ENCODE measurements around the gene SPTLC1. TPM values are rescaled to one million over a fixed set of nuclear protein-coding genes. Genes with fewer than 3 reads are reported as not detected.

The SPTLC1 gene
- total and polyA plus RNA-seq, 2 experiments from 2014 or later = 54.8 to 100 TPM

DNA sequence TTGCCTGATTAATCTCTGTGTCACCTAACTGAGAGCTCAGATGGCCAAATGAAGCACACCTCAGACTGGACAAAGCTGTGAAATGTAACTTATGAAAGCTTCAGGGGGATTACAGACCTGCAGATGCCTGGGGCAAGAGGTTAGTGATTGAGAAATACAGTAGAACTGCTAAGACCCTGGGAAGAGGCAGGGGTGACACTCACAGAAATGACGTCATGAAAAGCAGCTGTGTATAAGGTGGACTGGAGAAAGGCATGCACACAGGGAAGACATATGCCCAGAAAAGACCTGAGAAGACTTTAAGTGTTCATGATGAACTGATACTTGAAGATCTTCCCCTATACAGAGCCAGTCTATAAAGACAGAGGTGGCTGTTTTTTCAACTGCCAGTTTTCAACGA, 49.3 kb upstream of the SPTLC1 start (continued):
- TF ChIP-seq, protein P1, sequence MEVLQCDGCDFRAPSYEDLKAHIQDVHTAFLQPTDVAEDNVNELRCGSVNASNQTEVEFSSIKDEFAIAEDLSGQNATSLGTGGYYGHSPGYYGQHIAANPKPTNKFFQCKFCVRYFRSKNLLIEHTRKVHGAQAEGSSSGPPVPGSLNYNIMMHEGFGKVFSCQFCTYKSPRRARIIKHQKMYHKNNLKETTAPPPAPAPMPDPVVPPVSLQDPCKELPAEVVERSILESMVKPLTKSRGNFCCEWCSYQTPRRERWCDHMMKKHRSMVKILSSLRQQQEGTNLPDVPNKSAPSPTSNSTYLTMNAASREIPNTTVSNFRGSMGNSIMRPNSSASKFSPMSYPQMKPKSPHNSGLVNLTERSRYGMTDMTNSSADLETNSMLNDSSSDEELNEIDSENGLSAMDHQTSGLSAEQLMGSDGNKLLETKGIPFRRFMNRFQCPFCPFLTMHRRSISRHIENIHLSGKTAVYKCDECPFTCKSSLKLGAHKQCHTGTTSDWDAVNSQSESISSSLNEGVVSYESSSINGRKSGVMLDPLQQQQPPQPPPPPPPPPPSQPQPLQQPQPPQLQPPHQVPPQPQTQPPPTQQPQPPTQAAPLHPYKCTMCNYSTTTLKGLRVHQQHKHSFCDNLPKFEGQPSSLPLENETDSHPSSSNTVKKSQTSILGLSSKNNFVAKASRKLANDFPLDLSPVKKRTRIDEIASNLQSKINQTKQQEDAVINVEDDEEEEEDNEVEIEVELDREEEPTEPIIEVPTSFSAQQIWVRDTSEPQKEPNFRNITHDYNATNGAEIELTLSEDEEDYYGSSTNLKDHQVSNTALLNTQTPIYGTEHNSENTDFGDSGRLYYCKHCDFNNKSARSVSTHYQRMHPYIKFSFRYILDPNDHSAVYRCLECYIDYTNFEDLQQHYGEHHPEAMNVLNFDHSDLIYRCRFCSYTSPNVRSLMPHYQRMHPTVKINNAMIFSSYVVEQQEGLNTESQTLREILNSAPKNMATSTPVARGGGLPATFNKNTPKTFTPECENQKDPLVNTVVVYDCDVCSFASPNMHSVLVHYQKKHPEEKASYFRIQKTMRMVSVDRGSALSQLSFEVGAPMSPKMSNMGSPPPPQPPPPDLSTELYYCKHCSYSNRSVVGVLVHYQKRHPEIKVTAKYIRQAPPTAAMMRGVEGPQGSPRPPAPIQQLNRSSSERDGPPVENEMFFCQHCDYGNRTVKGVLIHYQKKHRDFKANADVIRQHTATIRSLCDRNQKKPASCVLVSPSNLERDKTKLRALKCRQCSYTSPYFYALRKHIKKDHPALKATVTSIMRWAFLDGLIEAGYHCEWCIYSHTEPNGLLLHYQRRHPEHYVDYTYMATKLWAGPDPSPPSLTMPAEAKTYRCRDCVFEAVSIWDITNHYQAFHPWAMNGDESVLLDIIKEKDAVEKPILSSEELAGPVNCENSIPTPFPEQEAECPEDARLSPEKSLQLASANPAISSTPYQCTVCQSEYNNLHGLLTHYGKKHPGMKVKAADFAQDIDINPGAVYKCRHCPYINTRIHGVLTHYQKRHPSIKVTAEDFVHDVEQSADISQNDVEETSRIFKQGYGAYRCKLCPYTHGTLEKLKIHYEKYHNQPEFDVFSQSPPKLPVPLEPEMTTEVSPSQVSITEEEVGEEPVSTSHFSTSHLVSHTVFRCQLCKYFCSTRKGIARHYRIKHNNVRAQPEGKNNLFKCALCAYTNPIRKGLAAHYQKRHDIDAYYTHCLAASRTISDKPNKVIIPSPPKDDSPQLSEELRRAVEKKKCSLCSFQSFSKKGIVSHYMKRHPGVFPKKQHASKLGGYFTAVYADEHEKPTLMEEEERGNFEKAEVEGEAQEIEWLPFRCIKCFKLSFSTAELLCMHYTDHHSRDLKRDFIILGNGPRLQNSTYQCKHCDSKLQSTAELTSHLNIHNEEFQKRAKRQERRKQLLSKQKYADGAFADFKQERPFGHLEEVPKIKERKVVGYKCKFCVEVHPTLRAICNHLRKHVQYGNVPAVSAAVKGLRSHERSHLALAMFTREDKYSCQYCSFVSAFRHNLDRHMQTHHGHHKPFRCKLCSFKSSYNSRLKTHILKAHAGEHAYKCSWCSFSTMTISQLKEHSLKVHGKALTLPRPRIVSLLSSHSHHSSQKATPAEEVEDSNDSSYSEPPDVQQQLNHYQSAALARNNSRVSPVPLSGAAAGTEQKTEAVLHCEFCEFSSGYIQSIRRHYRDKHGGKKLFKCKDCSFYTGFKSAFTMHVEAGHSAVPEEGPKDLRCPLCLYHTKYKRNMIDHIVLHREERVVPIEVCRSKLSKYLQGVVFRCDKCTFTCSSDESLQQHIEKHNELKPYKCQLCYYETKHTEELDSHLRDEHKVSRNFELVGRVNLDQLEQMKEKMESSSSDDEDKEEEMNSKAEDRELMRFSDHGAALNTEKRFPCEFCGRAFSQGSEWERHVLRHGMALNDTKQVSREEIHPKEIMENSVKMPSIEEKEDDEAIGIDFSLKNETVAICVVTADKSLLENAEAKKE (CRISPR knock-in tag; IDR thresholded peaks at IDR 0.05) = no peak
- TF ChIP-seq ZNF114 (CRISPR knock-in tag; IDR thresholded peaks at IDR 0.05) (no peak), EZH2 (IDR thresholded peaks at IDR 0.05; ENCODE audit: low read depth, unreplicated experiment) (no peak), JUNB (IDR thresholded peaks at IDR 0.05; ENCODE audit: unreplicated experiment) (no peak), ZNF331 (CRISPR knock-in tag; IDR thresholded peaks at IDR 0.05; ENCODE audit: low read depth) (no peak), EZH2phosphoT487 (IDR thresholded peaks at IDR 0.05; ENCODE audit: unreplicated experiment) (no peak), POLR2AphosphoS5 (IDR thresholded peaks at IDR 0.05; ENCODE audit: low read depth) (no peak)
- TF ChIP-seq, protein P2, sequence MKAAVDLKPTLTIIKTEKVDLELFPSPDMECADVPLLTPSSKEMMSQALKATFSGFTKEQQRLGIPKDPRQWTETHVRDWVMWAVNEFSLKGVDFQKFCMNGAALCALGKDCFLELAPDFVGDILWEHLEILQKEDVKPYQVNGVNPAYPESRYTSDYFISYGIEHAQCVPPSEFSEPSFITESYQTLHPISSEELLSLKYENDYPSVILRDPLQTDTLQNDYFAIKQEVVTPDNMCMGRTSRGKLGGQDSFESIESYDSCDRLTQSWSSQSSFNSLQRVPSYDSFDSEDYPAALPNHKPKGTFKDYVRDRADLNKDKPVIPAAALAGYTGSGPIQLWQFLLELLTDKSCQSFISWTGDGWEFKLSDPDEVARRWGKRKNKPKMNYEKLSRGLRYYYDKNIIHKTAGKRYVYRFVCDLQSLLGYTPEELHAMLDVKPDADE (IDR thresholded peaks at IDR 0.05) = no peak
- TF ChIP-seq, protein P3, sequence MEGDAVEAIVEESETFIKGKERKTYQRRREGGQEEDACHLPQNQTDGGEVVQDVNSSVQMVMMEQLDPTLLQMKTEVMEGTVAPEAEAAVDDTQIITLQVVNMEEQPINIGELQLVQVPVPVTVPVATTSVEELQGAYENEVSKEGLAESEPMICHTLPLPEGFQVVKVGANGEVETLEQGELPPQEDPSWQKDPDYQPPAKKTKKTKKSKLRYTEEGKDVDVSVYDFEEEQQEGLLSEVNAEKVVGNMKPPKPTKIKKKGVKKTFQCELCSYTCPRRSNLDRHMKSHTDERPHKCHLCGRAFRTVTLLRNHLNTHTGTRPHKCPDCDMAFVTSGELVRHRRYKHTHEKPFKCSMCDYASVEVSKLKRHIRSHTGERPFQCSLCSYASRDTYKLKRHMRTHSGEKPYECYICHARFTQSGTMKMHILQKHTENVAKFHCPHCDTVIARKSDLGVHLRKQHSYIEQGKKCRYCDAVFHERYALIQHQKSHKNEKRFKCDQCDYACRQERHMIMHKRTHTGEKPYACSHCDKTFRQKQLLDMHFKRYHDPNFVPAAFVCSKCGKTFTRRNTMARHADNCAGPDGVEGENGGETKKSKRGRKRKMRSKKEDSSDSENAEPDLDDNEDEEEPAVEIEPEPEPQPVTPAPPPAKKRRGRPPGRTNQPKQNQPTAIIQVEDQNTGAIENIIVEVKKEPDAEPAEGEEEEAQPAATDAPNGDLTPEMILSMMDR (conservative IDR thresholded peaks at IDR 0.05; ENCODE audit: low read depth in 2 of 2) = no peak
